Neural cell (in vitro differentiated cells): ENCODE measurements around the gene AP3D1.

Source experiments
- EP300 ChIP-seq: fragments of 450-650 bp; conservative IDR thresholded peaks from 2 replicates; pipeline ENCODE4 v1.6.1; 2014; ENCODE audit warnings: antibody characterized with exemption, mild to moderate bottlenecking, moderate library complexity; ENCODE audit not compliant: poor library complexity, severe bottlenecking
- EZH2 ChIP-seq: fragments of 200-600, 300-800 bp; shearing (Covaris generic), sonication (generic); IDR thresholded peaks from 2 replicates; pipeline ENCODE4 v1.6.1; 2014; ENCODE audit warnings: antibody characterized with exemption, low read length, borderline replicate concordance, mild to moderate bottlenecking; ENCODE audit not compliant: insufficient read depth, poor library complexity, severe bottlenecking
- SMC3 ChIP-seq: fragments of 450-650 bp; conservative IDR thresholded peaks from 2 replicates; pipeline ENCODE4 v1.6.1; 2014; ENCODE audit warnings: antibody characterized with exemption, mild to moderate bottlenecking, moderate library complexity; ENCODE audit not compliant: poor library complexity
- TF ChIP-seq, protein P1 (sequence below): fragments of 450-650 bp; IDR thresholded peaks from 2 replicates; pipeline ENCODE4 v1.5.1; 2014; ENCODE audit warnings: antibody characterized with exemption, mild to moderate bottlenecking, moderate library complexity; ENCODE audit not compliant: poor library complexity, severe bottlenecking

- TF ChIP-seq, protein P1, sequence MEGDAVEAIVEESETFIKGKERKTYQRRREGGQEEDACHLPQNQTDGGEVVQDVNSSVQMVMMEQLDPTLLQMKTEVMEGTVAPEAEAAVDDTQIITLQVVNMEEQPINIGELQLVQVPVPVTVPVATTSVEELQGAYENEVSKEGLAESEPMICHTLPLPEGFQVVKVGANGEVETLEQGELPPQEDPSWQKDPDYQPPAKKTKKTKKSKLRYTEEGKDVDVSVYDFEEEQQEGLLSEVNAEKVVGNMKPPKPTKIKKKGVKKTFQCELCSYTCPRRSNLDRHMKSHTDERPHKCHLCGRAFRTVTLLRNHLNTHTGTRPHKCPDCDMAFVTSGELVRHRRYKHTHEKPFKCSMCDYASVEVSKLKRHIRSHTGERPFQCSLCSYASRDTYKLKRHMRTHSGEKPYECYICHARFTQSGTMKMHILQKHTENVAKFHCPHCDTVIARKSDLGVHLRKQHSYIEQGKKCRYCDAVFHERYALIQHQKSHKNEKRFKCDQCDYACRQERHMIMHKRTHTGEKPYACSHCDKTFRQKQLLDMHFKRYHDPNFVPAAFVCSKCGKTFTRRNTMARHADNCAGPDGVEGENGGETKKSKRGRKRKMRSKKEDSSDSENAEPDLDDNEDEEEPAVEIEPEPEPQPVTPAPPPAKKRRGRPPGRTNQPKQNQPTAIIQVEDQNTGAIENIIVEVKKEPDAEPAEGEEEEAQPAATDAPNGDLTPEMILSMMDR: no peak
- no peak for TF ChIP-seq SMC3
- no peak for TF ChIP-seq EP300
- TF ChIP-seq EZH2: no peak
Measured at GRCh38 chr19:2054763-2055162, 96.6 kb downstream of the AP3D1 start.
